ENCODE results near the gene MAL. TPM values are rescaled to one million over a fixed set of nuclear protein-coding genes. Genes with fewer than 3 reads are reported as not detected.
A peak's percentile ranks its signal among the peaks of the same experiment; 100 is the strongest.

Gene MAL
- total and polyA plus RNA-seq, 2 of the 13 experiments (the other 11 are each of a cell fraction or from before 2014, with no cell fraction given) = not detected

DNA sequence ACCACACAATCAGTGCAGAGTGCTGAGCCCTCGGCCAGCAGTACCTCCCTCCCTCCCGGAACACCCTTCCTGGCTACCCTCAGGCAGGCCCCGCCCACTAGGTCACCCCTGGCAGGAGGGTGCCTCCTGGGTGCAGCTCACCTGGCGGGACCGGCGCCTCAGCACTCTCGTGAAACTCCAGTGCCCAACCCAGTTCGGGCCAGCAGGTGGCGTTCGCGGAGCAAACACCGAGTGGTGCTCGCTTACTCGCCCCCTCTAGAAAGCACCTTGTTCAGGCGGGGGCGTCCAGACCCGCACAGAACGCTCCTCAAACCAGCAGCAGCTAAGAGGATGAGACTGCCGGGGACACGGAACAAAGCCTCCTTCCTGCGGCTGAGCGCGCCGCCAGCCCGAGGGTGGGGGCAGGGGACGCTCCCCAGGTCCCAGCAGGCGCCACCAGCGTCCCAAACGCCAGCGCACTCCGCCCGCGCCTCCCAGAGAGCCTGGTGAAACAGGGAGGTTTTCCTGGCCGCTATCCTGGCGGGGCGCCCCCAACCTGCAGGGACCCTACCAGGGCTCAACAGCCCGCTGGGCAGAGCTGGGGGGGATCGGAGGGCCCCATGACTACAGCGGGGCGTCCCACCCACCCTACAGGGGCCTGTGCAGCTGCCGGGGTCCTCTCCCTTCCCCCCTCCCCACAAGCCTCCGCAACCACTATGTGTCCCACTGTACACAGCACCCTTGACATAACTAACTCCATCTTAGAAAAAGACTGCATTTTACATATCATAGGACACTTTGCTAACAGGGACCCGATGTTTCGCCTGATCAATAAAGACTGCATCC, 51.4 kb downstream of the MAL start (continued):
- TF ChIP-seq, protein P1, sequence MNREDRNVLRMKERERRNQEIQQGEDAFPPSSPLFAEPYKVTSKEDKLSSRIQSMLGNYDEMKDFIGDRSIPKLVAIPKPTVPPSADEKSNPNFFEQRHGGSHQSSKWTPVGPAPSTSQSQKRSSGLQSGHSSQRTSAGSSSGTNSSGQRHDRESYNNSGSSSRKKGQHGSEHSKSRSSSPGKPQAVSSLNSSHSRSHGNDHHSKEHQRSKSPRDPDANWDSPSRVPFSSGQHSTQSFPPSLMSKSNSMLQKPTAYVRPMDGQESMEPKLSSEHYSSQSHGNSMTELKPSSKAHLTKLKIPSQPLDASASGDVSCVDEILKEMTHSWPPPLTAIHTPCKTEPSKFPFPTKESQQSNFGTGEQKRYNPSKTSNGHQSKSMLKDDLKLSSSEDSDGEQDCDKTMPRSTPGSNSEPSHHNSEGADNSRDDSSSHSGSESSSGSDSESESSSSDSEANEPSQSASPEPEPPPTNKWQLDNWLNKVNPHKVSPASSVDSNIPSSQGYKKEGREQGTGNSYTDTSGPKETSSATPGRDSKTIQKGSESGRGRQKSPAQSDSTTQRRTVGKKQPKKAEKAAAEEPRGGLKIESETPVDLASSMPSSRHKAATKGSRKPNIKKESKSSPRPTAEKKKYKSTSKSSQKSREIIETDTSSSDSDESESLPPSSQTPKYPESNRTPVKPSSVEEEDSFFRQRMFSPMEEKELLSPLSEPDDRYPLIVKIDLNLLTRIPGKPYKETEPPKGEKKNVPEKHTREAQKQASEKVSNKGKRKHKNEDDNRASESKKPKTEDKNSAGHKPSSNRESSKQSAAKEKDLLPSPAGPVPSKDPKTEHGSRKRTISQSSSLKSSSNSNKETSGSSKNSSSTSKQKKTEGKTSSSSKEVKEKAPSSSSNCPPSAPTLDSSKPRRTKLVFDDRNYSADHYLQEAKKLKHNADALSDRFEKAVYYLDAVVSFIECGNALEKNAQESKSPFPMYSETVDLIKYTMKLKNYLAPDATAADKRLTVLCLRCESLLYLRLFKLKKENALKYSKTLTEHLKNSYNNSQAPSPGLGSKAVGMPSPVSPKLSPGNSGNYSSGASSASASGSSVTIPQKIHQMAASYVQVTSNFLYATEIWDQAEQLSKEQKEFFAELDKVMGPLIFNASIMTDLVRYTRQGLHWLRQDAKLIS (CRISPR knock-in tag; IDR thresholded peaks at IDR 0.05) = no peak
- TF ChIP-seq ZNF468 (CRISPR knock-in tag; IDR thresholded peaks at IDR 0.05) (no peak), ZNF550 (CRISPR knock-in tag; IDR thresholded peaks at IDR 0.05; ENCODE audit: borderline replicate concordance) (no peak), ZBTB3 (CRISPR knock-in tag; IDR thresholded peaks at IDR 0.05; ENCODE audit: borderline replicate concordance, low read depth) (no peak), LCORL (IDR thresholded peaks at IDR 0.05) (no peak), LCORL (CRISPR knock-in tag; IDR thresholded peaks at IDR 0.05) (peak; percentile 90), ZNF557 (CRISPR knock-in tag; IDR thresholded peaks at IDR 0.05) (no peak), ZNF317 (CRISPR knock-in tag; IDR thresholded peaks at IDR 0.05) (peak; percentile 40; the same call in 1 of the 2 replicates), MAZ (IDR thresholded peaks at IDR 0.05; ENCODE audit: borderline replicate concordance, low read depth, low read length) (peak; percentile 26; the same call in 1 of the 2 replicates), MAZ (CRISPR knock-in tag; IDR thresholded peaks at IDR 0.05; ENCODE audit: low read depth) (peak; percentile 63), SOX13 (IDR thresholded peaks at IDR 0.05) (no peak), SOX13 (CRISPR knock-in tag; conservative IDR thresholded peaks at IDR 0.05 in 1 of 2, IDR thresholded peaks at IDR 0.05 in 1 of 2) (peak in 1 of 2 experiments; percentile 32; a peak in 1 of 4 replicates), POGZ (CRISPR knock-in tag; IDR thresholded peaks at IDR 0.05) (peak; percentile 67; the same call in 1 of the 2 replicates)
- TF ChIP-seq, protein P2, sequence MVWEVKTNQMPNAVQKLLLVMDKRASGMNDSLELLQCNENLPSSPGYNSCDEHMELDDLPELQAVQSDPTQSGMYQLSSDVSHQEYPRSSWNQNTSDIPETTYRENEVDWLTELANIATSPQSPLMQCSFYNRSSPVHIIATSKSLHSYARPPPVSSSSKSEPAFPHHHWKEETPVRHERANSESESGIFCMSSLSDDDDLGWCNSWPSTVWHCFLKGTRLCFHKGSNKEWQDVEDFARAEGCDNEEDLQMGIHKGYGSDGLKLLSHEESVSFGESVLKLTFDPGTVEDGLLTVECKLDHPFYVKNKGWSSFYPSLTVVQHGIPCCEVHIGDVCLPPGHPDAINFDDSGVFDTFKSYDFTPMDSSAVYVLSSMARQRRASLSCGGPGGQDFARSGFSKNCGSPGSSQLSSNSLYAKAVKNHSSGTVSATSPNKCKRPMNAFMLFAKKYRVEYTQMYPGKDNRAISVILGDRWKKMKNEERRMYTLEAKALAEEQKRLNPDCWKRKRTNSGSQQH (CRISPR knock-in tag; IDR thresholded peaks at IDR 0.05; ENCODE audit: low read depth) = no peak
- TF ChIP-seq, protein P3, sequence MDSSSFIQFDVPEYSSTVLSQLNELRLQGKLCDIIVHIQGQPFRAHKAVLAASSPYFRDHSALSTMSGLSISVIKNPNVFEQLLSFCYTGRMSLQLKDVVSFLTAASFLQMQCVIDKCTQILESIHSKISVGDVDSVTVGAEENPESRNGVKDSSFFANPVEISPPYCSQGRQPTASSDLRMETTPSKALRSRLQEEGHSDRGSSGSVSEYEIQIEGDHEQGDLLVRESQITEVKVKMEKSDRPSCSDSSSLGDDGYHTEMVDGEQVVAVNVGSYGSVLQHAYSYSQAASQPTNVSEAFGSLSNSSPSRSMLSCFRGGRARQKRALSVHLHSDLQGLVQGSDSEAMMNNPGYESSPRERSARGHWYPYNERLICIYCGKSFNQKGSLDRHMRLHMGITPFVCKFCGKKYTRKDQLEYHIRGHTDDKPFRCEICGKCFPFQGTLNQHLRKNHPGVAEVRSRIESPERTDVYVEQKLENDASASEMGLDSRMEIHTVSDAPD (CRISPR knock-in tag; IDR thresholded peaks at IDR 0.05) = 0 out of 2 replicates have a peak, but pooled peaks have one; percentile 26
- TF ChIP-seq, protein P4, sequence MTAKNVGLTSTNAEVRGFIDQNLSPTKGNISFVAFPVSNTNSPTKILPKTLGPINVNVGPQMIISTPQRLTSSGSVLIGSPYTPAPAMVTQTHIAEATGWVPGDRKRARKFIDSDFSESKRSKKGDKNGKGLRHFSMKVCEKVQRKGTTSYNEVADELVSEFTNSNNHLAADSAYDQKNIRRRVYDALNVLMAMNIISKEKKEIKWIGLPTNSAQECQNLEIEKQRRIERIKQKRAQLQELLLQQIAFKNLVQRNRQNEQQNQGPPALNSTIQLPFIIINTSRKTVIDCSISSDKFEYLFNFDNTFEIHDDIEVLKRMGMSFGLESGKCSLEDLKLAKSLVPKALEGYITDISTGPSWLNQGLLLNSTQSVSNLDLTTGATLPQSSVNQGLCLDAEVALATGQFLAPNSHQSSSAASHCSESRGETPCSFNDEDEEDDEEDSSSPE (CRISPR knock-in tag; IDR thresholded peaks at IDR 0.05) = peak; percentile 58
- TF ChIP-seq, protein P5, sequence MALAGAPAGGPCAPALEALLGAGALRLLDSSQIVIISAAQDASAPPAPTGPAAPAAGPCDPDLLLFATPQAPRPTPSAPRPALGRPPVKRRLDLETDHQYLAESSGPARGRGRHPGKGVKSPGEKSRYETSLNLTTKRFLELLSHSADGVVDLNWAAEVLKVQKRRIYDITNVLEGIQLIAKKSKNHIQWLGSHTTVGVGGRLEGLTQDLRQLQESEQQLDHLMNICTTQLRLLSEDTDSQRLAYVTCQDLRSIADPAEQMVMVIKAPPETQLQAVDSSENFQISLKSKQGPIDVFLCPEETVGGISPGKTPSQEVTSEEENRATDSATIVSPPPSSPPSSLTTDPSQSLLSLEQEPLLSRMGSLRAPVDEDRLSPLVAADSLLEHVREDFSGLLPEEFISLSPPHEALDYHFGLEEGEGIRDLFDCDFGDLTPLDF (CRISPR knock-in tag; IDR thresholded peaks at IDR 0.05) = no peak

All from HepG2 (cell line).